ENCODE data around the gene GLOD4.

Gene GLOD4

GRCh38 chr17:746783-747629 is 35.1 kb downstream of the GLOD4 start:
- no peaks in the 10 kb centered on the region for H3K4me1 ChIP-seq (ENCODE audit: control insufficient read depth, insufficient read depth, low read length)
- peaks cover 4% of the 10 kb centered on the region for H3K9me3 ChIP-seq (ENCODE audit: control insufficient read depth, insufficient read depth, low read length)
- H3K4me3 ChIP-seq (ENCODE audit: low read depth, low read length): no peak overlapping the region
- H3K27me3 ChIP-seq (ENCODE audit: control insufficient read depth, insufficient read depth, low read length): no peaks in the 10 kb centered on the region
- peaks cover 45% of the 10 kb centered on the region for H3K36me3 ChIP-seq (ENCODE audit: control insufficient read depth, insufficient read depth, low read length)
- H3K9ac ChIP-seq (ENCODE audit: low read depth, low read length): no peak overlapping the region

GRCh38 chr17:746181-746580 is 35.9 kb downstream of the GLOD4 start:
- Histone ChIP-seq H3K4me1 (ENCODE audit: control insufficient read depth, insufficient read depth, low read length) (no peaks in the 10 kb centered on the region), H3K36me3 (ENCODE audit: control insufficient read depth, insufficient read depth, low read length) (peaks cover 52% of the 10 kb centered on the region), H3K9me3 (ENCODE audit: control insufficient read depth, insufficient read depth, low read length) (peaks cover 4% of the 10 kb centered on the region), H3K4me3 (ENCODE audit: low read depth, low read length) (no peak overlapping the region), H3K9ac (ENCODE audit: low read depth, low read length) (no peak overlapping the region), H3K27me3 (ENCODE audit: control insufficient read depth, insufficient read depth, low read length) (no peaks in the 10 kb centered on the region)

GRCh38 chr17:745406-745805 is 36.7 kb downstream of the GLOD4 start:
- Histone ChIP-seq H3K4me3 (ENCODE audit: low read depth, low read length) (no peak overlapping the region), H3K9me3 (ENCODE audit: control insufficient read depth, insufficient read depth, low read length) (peaks cover 4% of the 10 kb centered on the region), H3K9ac (ENCODE audit: low read depth, low read length) (no peak overlapping the region), H3K27me3 (ENCODE audit: control insufficient read depth, insufficient read depth, low read length) (no peaks in the 10 kb centered on the region), H3K4me1 (ENCODE audit: control insufficient read depth, insufficient read depth, low read length) (no peaks in the 10 kb centered on the region), H3K36me3 (ENCODE audit: control insufficient read depth, insufficient read depth, low read length) (peaks cover 55% of the 10 kb centered on the region)

- H3K4me1 ChIP-seq (ENCODE audit: control insufficient read depth, insufficient read depth, low read length): no peaks in the 10 kb centered on the region
- peaks cover 4% of the 10 kb centered on the region for H3K9me3 ChIP-seq (ENCODE audit: control insufficient read depth, insufficient read depth, low read length)
- peaks cover 55% of the 10 kb centered on the region for H3K36me3 ChIP-seq (ENCODE audit: control insufficient read depth, insufficient read depth, low read length)
- no peak overlapping the region for H3K4me3 ChIP-seq (ENCODE audit: low read depth, low read length)
- no peaks in the 10 kb centered on the region for H3K27me3 ChIP-seq (ENCODE audit: control insufficient read depth, insufficient read depth, low read length)
- H3K9ac ChIP-seq (ENCODE audit: low read depth, low read length): no peak overlapping the region
Observed at GRCh38 chr17:744937-745336, 37.1 kb downstream of the GLOD4 start.

- H3K4me3 ChIP-seq (ENCODE audit: low read depth, low read length): no peak overlapping the region
- peaks cover 48% of the 10 kb centered on the region for H3K36me3 ChIP-seq (ENCODE audit: control insufficient read depth, insufficient read depth, low read length)
- no peaks in the 10 kb centered on the region for H3K27me3 ChIP-seq (ENCODE audit: control insufficient read depth, insufficient read depth, low read length)
- H3K9me3 ChIP-seq (ENCODE audit: control insufficient read depth, insufficient read depth, low read length): no peaks in the 10 kb centered on the region
- no peak overlapping the region for H3K9ac ChIP-seq (ENCODE audit: low read depth, low read length)
- H3K4me1 ChIP-seq (ENCODE audit: control insufficient read depth, insufficient read depth, low read length): no peaks in the 10 kb centered on the region
Observed at GRCh38 chr17:743139-743538, 38.9 kb downstream of the GLOD4 start.

GRCh38 chr17:742147-742793 is 39.8 kb downstream of the GLOD4 start:
- H3K36me3 ChIP-seq (ENCODE audit: control insufficient read depth, insufficient read depth, low read length): peaks cover 44% of the 10 kb centered on the region

GRCh38 chr17:740240-741017 is 41.7 kb downstream of the GLOD4 start:
- H3K27me3 ChIP-seq (ENCODE audit: control insufficient read depth, insufficient read depth, low read length): no peaks in the 10 kb centered on the region
- no peaks in the 10 kb centered on the region for H3K9me3 ChIP-seq (ENCODE audit: control insufficient read depth, insufficient read depth, low read length)
- H3K4me1 ChIP-seq (ENCODE audit: control insufficient read depth, insufficient read depth, low read length): no peaks in the 10 kb centered on the region
- H3K36me3 ChIP-seq (ENCODE audit: control insufficient read depth, insufficient read depth, low read length): peaks cover 26% of the 10 kb centered on the region
- no peak overlapping the region for H3K4me3 ChIP-seq (ENCODE audit: low read depth, low read length)
- H3K9ac ChIP-seq (ENCODE audit: low read depth, low read length): no peak overlapping the region

More at GRCh38 chr17:742147-742793, 39.8 kb downstream of the GLOD4 start:
- H3K27me3 ChIP-seq (ENCODE audit: control insufficient read depth, insufficient read depth, low read length): no peaks in the 10 kb centered on the region
- no peak overlapping the region for H3K4me3 ChIP-seq (ENCODE audit: low read depth, low read length)
- H3K9ac ChIP-seq (ENCODE audit: low read depth, low read length): no peak overlapping the region
- no peaks in the 10 kb centered on the region for H3K4me1 ChIP-seq (ENCODE audit: control insufficient read depth, insufficient read depth, low read length)
- H3K9me3 ChIP-seq (ENCODE audit: control insufficient read depth, insufficient read depth, low read length): no peaks in the 10 kb centered on the region

GRCh38 chr17:737561-738113 is 44.4 kb downstream of the GLOD4 start:
- Histone ChIP-seq H3K27me3 (ENCODE audit: control insufficient read depth, insufficient read depth, low read length) (peaks cover 7% of the 10 kb centered on the region), H3K36me3 (ENCODE audit: control insufficient read depth, insufficient read depth, low read length) (peaks cover 20% of the 10 kb centered on the region), H3K9ac (ENCODE audit: low read depth, low read length) (no peak overlapping the region), H3K4me1 (ENCODE audit: control insufficient read depth, insufficient read depth, low read length) (peaks cover 5% of the 10 kb centered on the region), H3K9me3 (ENCODE audit: control insufficient read depth, insufficient read depth, low read length) (no peaks in the 10 kb centered on the region), H3K4me3 (ENCODE audit: low read depth, low read length) (no peak overlapping the region)

GRCh38 chr17:733743-734142 is 48.3 kb downstream of the GLOD4 start:
- Histone ChIP-seq H3K4me1 (ENCODE audit: control insufficient read depth, insufficient read depth, low read length) (peaks cover 5% of the 10 kb centered on the region), H3K36me3 (ENCODE audit: control insufficient read depth, insufficient read depth, low read length) (peaks cover 6% of the 10 kb centered on the region), H3K4me3 (ENCODE audit: low read depth, low read length) (peak overlapping the region; percentile 76), H3K9me3 (ENCODE audit: control insufficient read depth, insufficient read depth, low read length) (no peaks in the 10 kb centered on the region), H3K9ac (ENCODE audit: low read depth, low read length) (no peak overlapping the region), H3K27me3 (ENCODE audit: control insufficient read depth, insufficient read depth, low read length) (peaks cover 7% of the 10 kb centered on the region)

- peak overlapping the region; percentile 76 for H3K4me3 ChIP-seq (ENCODE audit: low read depth, low read length)
- peaks cover 6% of the 10 kb centered on the region for H3K36me3 ChIP-seq (ENCODE audit: control insufficient read depth, insufficient read depth, low read length)
- peaks cover 7% of the 10 kb centered on the region for H3K27me3 ChIP-seq (ENCODE audit: control insufficient read depth, insufficient read depth, low read length)
Observed at GRCh38 chr17:732902-733720, 49.0 kb downstream of the GLOD4 start.

More at GRCh38 chr17:732902-733720, 49.0 kb downstream of the GLOD4 start:
- peaks cover 5% of the 10 kb centered on the region for H3K4me1 ChIP-seq (ENCODE audit: control insufficient read depth, insufficient read depth, low read length)
- peak overlapping the region; percentile 60 for H3K9ac ChIP-seq (ENCODE audit: low read depth, low read length)
- H3K9me3 ChIP-seq (ENCODE audit: control insufficient read depth, insufficient read depth, low read length): no peaks in the 10 kb centered on the region

All from iPS-15b (cell line).